ENCODE data around the gene PCDHA11.
"Not testable (repeated sequence)": the region's sequence is repeated elsewhere in the genome, so short reads cannot be mapped to it uniquely, and the experiment has no call there.

Gene PCDHA11, protein sequence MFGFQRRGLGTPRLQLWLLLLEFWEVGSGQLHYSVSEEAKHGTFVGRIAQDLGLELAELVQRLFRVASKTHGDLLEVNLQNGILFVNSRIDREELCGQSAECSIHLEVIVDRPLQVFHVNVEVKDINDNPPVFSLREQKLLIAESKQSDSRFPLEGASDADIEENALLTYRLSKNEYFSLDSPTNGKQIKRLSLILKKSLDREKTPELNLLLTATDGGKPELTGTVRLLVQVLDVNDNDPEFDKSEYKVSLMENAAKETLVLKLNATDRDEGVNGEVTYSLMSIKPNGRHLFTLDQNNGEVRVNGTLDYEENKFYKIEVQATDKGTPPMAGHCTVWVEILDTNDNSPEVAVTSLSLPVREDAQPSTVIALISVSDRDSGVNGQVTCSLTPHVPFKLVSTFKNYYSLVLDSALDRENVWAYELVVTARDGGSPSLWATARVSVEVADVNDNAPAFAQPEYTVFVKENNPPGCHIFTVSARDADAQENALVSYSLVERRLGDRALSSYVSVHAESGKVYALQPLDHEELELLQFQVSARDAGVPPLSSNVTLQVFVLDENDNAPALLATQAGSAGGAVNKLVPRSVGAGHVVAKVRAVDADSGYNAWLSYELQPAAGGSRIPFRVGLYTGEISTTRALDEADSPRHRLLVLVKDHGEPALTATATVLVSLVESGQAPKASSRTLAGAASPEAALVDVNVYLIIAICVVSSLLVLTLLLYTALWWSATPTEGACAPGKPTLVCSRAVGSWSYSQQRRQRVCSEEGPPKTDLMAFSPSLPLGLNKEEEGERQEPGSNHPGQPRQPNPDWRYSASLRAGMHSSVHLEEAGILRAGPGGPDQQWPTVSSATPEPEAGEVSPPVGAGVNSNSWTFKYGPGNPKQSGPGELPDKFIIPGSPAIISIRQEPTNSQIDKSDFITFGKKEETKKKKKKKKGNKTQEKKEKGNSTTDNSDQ

DNA sequence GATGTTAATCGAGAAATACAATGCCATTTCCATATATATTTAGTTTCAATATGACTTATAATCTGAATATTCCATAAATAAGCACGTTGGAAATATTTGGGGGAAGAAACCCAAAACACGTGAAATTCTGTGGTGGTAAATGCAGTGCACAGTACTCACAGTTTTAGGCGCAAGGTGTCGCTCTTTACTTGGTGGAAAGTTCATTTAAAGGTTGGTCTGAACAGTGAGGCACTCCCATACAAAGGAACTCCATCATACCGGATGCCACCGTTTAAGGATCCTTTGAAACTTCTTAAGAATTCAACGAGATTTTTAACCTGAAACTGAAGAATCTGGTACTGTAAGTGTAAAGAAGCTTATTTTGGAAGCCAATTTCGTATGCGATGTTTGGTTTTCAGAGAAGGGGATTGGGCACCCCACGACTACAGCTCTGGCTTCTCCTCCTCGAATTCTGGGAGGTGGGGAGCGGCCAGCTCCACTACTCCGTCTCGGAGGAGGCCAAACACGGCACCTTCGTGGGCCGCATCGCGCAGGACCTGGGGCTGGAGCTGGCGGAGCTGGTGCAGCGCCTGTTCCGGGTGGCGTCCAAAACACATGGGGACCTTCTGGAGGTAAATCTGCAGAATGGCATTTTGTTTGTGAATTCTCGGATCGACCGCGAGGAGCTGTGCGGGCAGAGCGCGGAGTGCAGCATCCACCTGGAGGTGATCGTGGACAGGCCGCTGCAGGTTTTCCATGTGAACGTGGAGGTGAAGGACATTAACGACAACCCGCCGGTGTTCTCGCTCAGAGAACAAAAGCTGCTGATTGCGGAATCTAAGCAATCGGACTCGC is at the start of gene PCDHA11:
PCDHA11 (plus strand) TSS at position 237 of the 834 bp plus-strand sequence; CDS start at position 384, 147 bp downstream.
- DNase-seq (ENCODE audit: low spot score): peak; percentile 27

DNA sequence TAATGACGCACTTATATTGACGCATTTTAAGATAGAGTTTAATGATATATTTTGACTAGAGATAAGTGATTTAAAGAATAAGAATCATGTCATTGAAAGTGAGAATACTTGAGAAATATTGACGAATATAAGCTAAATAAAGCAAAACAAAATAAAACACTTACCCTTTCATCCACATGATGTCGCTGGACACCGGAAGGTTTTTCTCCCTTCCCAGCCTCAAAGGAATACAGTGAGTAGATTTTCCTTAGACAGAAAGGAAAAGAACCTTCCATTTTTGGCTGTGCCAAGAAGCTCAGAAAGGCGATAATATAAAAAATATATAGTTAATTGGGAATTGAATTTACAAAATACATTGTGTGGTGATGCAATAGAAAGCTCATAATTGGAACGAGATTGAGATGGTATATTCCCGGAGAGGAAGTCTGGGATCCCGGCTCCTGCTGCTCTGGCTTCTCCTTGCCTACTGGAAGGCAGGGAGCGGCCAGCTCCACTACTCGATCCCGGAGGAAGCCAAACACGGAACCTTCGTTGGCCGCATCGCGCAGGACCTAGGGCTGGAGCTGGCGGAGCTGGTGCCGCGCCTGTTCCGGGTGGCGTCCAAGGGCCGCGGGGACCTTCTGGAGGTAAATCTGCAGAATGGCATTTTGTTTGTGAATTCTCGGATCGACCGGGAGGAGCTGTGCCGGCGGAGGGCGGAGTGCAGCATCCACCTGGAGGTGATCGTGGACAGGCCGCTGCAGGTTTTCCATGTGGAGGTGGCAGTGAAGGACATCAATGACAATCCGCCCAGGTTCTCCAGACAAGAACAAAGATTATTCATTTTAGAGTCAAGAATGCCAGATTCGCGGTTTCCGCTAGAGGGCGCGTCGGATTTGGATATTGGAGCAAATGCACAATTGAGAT is 47.1 kb upstream of the PCDHA11 start, which contains the start of gene PCDHA5:
PCDHA5 (plus strand) TSS at position 239 of the 906 bp plus-strand sequence.
- no peak for DNase-seq (ENCODE audit: low spot score)

DNA sequence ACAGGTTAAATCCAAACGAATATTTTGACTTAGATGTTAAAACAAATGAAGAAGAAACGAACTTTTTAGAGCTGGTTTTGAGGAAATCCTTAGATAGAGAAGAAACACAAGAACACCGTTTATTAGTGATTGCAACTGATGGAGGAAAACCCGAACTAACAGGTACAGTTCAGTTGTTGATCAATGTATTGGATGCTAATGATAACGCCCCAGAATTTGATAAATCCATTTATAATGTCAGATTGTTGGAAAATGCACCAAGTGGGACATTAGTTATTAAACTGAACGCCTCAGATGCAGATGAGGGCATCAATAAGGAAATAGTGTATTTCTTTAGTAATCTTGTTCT is 46.5 kb upstream of the PCDHA11 start:
- DNase-seq (ENCODE audit: low spot score): no peak

DNA sequence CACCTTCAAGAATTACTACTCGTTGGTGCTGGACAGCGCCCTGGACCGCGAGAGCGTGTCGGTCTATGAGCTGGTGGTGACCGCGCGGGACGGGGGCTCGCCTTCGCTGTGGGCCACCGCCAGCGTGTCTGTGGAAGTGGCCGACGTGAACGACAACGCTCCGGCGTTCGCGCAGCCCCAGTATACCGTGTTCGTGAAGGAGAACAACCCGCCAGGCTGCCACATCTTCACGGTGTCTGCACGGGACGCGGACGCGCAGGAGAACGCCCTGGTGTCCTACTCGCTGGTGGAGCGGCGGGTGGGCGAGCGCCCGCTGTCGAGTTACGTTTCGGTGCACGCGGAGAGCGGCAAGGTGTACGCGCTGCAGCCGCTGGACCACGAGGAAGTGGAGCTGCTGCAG is 45.8 kb upstream of the PCDHA11 start:
- DNase-seq (ENCODE audit: low spot score): not testable (repeated sequence)

DNA sequence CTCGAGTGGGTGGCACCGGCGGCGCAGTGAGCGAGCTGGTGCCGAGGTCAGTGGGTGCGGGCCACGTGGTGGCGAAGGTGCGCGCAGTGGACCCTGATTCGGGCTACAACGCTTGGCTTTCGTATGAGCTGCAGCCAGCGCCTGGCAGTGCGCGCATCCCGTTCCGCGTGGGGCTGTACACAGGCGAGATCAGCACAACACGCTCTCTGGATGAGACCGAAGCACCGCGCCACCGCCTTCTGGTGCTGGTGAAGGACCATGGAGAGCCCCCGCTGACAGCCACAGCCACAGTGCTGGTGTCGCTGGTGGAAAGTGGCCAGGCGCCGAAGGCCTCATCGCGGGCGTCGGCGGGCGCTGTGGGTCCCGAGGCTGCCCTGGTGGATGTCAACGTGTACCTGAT is 45.3 kb upstream of the PCDHA11 start:
- DNase-seq (ENCODE audit: low spot score): no peak

DNA sequence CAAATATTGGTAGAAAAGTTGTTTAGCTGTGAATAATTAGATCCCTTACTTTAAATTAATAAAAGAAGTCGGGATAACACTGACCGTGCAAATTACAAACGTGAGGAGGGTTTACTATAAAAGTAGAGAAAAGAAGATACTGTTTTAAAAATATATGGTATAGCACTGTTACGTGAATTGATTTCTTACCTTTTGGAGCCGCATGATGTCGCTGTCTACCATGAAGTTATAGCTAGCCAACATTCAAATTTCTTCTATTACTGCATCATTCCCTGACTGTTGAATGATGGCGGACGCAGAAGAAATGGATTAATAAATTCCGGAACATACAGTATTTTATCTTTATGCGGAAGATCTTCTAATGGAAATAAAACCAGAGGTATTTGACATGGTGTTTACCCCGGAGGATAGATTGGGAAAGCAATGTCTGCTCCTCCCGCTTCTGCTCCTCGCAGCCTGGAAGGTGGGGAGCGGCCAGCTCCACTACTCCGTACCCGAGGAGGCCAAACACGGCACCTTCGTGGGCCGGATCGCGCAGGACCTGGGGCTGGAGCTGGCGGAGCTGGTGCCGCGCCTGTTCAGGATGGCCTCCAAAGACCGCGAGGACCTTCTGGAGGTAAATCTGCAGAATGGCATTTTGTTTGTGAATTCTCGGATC is 40.9 kb upstream of the PCDHA11 start, which contains the start of gene PCDHA6:
PCDHA6 (plus strand) TSS at position 257 of the 658 bp plus-strand sequence; CDS start at position 389, 132 bp downstream.
- DNase-seq (ENCODE audit: low spot score): no peak

DNA sequence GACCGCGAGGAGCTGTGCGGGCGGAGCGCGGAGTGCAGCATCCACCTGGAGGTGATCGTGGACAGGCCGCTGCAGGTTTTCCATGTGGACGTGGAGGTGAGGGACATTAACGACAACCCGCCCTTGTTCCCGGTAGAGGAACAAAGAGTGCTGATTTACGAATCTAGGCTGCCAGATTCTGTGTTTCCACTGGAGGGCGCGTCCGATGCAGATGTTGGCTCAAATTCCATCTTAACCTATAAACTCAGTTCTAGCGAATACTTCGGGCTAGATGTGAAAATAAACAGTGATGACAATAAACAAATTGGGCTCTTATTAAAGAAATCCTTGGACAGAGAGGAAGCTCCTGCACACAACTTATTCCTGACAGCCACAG is 40.4 kb upstream of the PCDHA11 start:
- no peak for DNase-seq (ENCODE audit: low spot score)

DNA sequence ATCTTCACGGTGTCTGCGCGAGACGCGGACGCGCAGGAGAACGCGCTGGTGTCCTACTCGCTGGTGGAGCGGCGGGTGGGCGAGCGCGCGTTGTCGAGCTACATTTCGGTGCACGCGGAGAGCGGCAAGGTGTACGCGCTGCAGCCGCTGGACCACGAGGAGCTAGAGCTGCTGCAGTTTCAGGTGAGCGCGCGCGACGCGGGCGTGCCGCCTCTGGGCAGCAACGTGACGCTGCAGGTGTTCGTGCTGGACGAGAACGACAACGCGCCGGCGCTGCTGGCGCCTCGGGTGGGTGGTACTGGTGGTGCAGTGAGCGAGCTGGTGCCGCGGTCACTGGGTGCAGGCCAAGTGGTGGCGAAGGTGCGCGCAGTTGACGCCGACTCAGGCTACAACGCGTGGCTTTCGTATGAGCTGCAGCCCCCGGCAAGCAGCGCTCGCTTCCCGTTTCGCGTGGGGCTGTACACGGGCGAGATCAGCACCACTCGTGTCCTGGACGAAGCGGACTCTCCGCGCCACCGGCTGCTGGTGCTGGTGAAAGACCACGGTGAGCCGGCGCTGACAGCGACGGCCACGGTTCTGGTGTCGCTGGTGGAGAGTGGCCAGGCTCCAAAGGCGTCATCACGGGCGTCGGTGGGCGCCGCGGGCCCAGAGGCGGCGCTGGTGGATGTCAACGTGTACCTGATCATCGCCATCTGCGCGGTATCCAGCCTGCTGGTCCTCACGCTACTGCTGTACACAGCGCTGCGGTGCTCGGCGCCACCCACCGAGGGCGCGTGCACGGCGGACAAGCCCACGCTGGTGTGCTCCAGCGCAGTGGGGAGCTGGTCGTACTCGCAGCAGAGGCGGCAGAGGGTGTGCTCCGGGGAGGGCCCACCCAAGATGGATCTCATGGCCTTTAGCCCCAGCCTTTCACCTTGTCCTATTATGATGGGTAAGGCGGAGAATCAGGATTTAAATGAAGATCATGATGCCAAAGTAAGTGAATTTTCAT is 39.0 kb upstream of the PCDHA11 start:
- DNase-seq (ENCODE audit: low spot score): not testable (repeated sequence)

DNA sequence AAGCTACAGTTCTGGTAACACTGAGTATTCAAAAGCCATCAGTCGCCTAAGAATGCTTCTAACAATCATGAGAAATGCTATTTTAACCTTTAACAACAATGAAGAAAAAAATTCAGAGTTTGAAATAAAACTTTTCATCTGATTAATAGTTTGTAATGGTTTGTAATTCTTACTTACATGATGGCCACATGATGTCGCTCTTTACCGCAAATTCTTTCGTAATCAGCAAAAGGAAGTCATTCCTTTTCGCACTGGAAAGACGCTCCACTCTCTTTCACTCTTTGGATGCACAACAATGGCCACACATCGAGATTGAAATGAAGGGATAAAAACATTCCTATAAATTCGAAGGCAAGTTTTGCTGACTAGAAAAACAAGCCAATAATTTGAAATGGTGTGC is 34.8 kb upstream of the PCDHA11 start, which contains the start of gene PCDHA7:
PCDHA7 (plus strand) TSS at position 277 of the 400 bp plus-strand sequence; CDS start at position 392, 115 bp downstream.
- DNase-seq (ENCODE audit: low spot score): no peak

DNA sequence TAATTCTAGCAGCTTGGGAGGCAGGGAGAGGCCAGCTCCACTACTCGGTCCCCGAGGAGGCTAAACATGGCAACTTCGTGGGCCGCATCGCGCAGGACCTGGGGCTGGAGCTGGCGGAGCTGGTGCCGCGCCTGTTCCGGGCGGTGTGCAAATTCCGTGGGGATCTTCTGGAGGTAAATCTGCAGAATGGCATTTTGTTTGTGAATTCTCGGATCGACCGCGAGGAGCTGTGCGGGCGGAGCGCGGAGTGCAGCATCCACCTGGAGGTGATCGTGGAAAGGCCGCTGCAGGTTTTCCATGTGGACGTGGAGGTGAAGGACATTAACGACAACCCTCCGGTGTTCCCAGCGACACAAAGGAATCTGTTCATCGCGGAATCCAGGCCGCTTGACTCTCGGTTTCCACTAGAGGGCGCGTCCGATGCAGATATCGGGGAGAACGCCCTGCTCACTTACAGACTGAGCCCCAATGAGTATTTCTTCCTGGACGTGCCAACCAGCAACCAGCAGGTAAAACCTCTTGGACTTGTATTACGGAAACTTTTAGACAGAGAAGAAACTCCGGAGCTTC is 34.2 kb upstream of the PCDHA11 start:
- DNase-seq (ENCODE audit: low spot score): not testable (repeated sequence)

DNA sequence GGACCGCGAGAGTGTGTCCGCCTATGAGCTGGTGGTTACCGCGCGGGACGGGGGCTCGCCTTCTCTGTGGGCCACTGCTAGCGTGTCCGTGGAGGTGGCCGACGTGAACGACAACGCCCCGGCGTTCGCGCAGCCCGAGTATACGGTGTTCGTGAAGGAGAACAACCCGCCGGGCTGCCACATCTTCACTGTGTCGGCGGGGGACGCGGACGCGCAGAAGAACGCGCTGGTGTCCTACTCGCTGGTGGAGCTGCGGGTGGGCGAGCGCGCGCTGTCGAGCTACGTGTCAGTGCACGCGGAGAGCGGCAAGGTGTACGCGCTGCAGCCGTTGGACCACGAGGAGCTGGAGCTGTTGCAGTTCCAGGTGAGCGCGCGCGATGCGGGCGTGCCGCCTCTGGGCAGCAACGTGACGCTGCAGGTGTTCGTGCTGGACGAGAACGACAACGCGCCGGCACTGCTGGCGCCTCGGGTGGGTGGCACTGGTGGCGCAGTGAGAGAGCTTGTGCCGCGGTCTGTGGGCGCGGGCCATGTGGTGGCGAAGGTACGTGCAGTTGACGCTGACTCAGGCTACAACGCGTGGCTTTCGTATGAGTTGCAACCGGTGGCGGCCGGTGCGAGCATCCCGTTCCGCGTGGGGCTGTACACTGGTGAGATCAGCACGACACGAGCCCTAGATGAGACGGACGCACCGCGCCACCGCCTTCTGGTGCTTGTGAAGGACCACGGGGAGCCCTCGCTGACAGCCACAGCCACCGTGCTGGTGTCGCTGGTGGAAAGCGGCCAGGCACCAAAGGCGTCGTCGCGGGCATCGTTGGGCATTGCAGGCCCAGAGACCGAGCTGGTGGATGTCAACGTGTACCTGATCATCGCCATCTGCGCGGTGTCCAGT is 32.9 kb upstream of the PCDHA11 start:
- no peak for DNase-seq (ENCODE audit: low spot score)

DNA sequence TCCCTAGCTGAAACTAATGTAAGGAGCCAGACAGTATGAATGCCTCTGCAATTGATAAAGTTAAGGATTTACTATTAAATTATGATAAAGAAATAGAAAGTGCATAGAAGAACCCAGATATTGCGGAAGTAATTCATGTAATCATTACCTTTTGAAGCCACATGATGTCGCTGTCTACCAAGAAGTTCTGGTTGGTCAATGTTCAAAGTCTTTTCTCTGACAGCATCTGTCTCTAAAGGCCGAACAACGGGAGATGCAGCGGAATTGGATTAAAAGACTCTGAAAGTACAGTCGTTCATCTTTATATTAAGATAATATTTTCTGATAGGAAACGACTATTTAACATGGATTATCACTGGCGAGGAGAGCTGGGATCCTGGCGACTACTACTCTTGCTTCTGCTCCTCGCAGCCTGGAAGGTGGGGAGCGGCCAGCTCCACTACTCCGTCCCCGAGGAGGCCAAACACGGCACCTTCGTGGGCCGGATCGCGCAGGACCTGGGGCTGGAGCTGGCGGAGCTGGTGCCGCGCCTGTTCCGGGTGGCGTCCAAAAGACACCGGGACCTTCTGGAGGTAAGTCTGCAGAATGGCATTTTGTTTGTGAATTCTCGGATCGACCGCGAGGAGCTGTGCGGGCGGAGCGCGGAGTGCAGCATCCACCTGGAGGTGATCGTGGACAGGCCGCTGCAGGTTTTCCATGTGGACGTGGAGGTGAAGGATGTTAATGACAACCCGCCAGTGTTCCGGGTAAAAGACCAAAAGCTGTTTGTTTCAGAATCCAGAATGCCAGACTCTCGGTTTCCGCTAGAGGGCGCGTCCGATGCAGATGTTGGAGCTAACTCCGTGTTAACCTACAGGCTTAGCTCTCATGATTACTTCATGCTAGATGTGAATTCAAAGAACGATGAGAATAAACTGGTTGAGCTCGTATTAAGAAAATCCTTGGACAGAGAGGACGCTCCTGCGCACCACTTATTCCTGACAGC is 27.5 kb upstream of the PCDHA11 start, which contains the start of gene PCDHA8:
PCDHA8 (plus strand) TSS at position 210 of the 985 bp plus-strand sequence; CDS start at position 345, 135 bp downstream.
- DNase-seq (ENCODE audit: low spot score): peak; percentile 60

DNA sequence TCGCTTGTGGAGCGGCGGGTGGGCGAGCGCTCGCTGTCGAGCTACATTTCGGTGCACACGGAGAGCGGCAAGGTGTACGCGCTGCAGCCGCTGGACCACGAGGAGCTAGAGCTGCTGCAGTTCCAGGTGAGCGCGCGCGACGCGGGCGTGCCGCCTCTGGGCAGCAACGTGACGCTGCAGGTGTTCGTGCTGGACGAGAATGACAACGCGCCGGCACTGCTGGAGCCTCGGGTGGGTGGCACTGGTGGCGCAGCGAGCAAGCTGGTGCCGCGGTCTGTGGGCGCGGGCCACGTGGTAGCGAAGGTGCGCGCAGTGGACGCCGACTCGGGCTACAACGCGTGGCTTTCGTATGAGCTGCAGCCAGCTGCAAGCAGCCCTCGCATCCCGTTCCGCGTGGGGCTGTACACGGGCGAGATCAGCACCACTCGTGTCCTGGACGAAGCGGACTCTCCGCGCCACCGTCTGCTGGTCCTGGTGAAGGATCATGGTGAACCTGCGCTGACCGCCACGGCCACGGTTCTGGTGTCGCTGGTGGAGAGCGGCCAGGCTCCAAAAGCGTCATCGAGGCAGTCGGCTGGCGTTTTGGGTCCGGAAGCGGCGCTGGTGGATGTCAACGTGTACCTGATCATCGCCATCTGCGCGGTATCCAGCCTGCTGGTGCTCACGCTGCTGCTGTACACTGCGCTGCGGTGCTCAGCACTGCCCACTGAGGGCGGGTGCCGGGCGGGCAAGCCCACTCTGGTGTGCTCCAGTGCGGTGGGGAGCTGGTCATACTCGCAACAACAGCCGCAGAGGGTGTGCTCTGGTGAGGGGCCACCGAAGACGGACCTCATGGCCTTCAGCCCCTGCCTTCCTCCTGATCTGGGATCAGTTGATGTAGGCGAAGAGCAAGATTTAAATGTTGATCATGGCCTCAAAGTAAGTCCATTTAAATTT is 25.7 kb upstream of the PCDHA11 start:
- no peak for DNase-seq (ENCODE audit: low spot score)

DNA sequence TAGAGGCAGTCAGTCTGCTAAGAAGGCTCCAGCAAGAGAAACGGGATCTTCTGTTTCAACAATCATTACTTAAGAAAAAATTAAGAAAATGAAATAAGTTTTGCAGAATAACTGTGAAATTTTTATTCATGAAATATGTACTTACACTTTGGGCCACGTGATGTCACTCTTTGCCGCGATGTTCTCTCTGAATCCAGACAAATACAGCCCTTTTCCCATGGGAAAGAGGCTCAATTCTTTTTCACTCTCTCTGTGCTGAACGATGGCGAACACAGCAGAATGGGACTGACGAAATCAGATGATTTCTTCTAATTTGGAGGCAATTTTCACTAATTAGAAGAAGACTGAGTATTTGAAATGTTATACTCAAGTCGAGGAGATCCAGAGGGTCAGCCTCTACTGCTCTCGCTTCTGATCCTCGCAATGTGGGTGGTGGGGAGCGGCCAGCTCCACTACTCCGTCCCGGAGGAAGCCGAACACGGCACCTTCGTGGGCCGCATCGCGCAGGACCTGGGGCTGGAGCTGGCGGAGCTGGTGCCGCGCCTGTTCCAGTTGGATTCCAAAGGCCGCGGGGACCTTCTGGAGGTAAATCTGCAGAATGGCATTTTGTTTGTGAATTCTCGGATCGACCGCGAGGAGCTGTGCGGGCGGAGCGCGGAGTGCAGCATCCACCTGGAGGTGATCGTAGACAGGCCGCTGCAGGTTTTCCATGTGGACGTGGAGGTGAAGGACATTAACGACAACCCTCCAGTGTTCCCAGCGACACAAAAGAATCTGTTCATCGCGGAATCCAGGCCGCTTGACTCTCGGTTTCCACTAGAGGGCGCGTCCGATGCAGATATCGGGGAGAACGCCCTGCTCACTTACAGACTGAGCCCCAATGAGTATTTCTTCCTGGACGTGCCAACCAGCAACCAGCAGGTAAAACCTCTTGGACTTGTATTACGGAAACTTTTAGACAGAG is 20.3 kb upstream of the PCDHA11 start, which contains the start of gene PCDHA9:
PCDHA9 (plus strand) TSS at position 244 of the 964 bp plus-strand sequence; CDS start at position 358, 114 bp downstream.
- not testable (repeated sequence) for DNase-seq (ENCODE audit: low spot score)
